Suprapubic skin (tissue), 4 donors: Measurements from ENCODE around the gene MYO16.

ENCODE experiments used
- POLR2A ChIP-seq, 2 donors: fragments of 450-650 bp; IDR thresholded peaks; one replicate each; pipeline ENCODE4 v1.6.1; 2017; ENCODE audit warnings: antibody characterized with exemption in 2 of 2, mild to moderate bottlenecking in 2 of 2, moderate library complexity in 2 of 2
- POLR2AphosphoS5 ChIP-seq, 3 donors: sonication (generic); formaldehyde crosslinking; IDR thresholded peaks; one replicate each; pipeline ENCODE4 v1.6.1; 2017; ENCODE audit warnings: antibody characterized with exemption in 3 of 3
- TF ChIP-seq, protein P1 (sequence below), 2 donors: fragments of 200-600 bp in 1 of 2; fragments of 450-650 bp in 1 of 2; sonication (generic) in 1 of 2; IDR thresholded peaks; one replicate each; pipeline ENCODE4 v1.5.1; 2016 to 2019; ENCODE audit warnings: antibody characterized with exemption in 2 of 2, mild to moderate bottlenecking in 1 of 2, moderate library complexity in 1 of 2

- TF ChIP-seq, protein P1, sequence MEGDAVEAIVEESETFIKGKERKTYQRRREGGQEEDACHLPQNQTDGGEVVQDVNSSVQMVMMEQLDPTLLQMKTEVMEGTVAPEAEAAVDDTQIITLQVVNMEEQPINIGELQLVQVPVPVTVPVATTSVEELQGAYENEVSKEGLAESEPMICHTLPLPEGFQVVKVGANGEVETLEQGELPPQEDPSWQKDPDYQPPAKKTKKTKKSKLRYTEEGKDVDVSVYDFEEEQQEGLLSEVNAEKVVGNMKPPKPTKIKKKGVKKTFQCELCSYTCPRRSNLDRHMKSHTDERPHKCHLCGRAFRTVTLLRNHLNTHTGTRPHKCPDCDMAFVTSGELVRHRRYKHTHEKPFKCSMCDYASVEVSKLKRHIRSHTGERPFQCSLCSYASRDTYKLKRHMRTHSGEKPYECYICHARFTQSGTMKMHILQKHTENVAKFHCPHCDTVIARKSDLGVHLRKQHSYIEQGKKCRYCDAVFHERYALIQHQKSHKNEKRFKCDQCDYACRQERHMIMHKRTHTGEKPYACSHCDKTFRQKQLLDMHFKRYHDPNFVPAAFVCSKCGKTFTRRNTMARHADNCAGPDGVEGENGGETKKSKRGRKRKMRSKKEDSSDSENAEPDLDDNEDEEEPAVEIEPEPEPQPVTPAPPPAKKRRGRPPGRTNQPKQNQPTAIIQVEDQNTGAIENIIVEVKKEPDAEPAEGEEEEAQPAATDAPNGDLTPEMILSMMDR (IDR thresholded peaks at IDR 0.05), result no peak
- TF ChIP-seq POLR2A (IDR thresholded peaks at IDR 0.05) (no peak), POLR2AphosphoS5 (IDR thresholded peaks at IDR 0.05) (no peak)
Observed at GRCh38 chr13:108923386-108924047, 294.1 kb downstream of the MYO16 start.
